HCT116 (cell line): Measurements from ENCODE around the gene ALOX5AP. TPM values are rescaled to one million over a fixed set of nuclear protein-coding genes. Genes with fewer than 3 reads are reported as not detected.

Experiments
- ATAC-seq: fragments of 200-7000 bp; cut with Tn5 transposase; 2 replicates; pipeline ENCODE4 v1.9.1; 2020; ENCODE audit warnings: mild to moderate bottlenecking, moderate library complexity
- BruUV-seq: library from RNA; stranded (reverse); fragments of 400-500 nt; replicated peaks from 2 replicates; lab custom pipeline; 2021; lab: Mats Ljungman, UMichigan
- CTCF ChIA-PET: fragments of 300-600 bp; sonication (Branson Sonifier 250); formaldehyde crosslinking; loops from one replicate; lab custom pipeline; 2021; ENCODE audit warnings: antibody characterized with exemption; lab: Charles Lee
- POLR2A ChIA-PET: fragments of 300-600, 350-600 bp; sonication (Branson Sonifier 250); formaldehyde crosslinking; loops from one replicate; lab custom pipeline; 2021; ENCODE audit warnings: antibody characterized with exemption; lab: Charles Lee
- RAD21 ChIA-PET, 2 experiments: fragments of 300-600 bp; sonication (Branson Sonifier 250); formaldehyde crosslinking; loops; one replicate each; lab custom pipeline; 2023; ENCODE audit warnings: low total read pairs in 2 of 2; ENCODE audit not compliant: uncharacterized antibody in 2 of 2, unreplicated experiment in 2 of 2, low non-redundant PET in 1 of 2; lab: Charles Lee
- DNase-seq: peaks from one replicate; pipeline ENCODE4 v3.0.0-alpha.2; 2010; ENCODE audit warnings: low read depth, low spot score
- H2AFZ ChIP-seq: fragments of 200-600 bp; shearing (Covaris generic), sonication (generic); 2 replicates; pipeline ENCODE4 v1.6.1; 2017; ENCODE audit warnings: low read depth, mixed run types, mixed read lengths, antibody characterized with exemption, low read length; ENCODE audit not compliant: poor library complexity, severe bottlenecking
- H3K27ac ChIP-seq: 2 replicates; pipeline ENCODE4 v1.5.1; 2012; ENCODE audit warnings: low read depth, low read length
- H3K27me3 ChIP-seq: fragments of 200-600 bp; sonication (generic); 2 replicates; pipeline ENCODE4 v1.6.1; 2016; ENCODE audit warnings: mixed run types, low read length, mixed read lengths; ENCODE audit not compliant: insufficient read depth
- H3K36me3 ChIP-seq, 2 experiments: fragments of 200-500 bp in 1 of 2; fragments of 200-600 bp in 1 of 2; sonication (Bioruptor generic) in 1 of 2; sonication (generic) in 1 of 2; 2 replicates each; pipeline versions ENCODE4 v1.5.1 to v1.6.1; 2014 to 2016; ENCODE audit warnings: low read length in 2 of 2, inconsistent platforms in 1 of 2, mixed read lengths in 1 of 2, mixed run types in 1 of 2; ENCODE audit not compliant: insufficient read depth in 2 of 2, control insufficient read depth in 1 of 2
- H3K4me1 ChIP-seq, 2 experiments: fragments of 200-600 bp in 1 of 2; sonication (generic) in 1 of 2; 2 replicates each; pipeline versions ENCODE4 v1.5.1 to v1.6.1; 2012 to 2017; ENCODE audit warnings: low read length in 2 of 2, inconsistent platforms in 1 of 2, mild to moderate bottlenecking in 1 of 2, mixed read lengths in 1 of 2, mixed run types in 1 of 2, moderate library complexity in 1 of 2; ENCODE audit not compliant: insufficient read depth in 2 of 2, control insufficient read depth in 1 of 2
- H3K4me2 ChIP-seq: fragments of 200-600 bp; sonication (generic); 2 replicates; pipeline ENCODE4 v1.6.1; 2017; ENCODE audit warnings: mixed run types, low read length, mixed read lengths
- H3K4me3 ChIP-seq, 2 experiments: fragments of 200-600 bp in 1 of 2; sonication (generic) in 1 of 2; replicated peaks in 1 of 2; 2 replicates each; pipeline ENCODE4 v1.5.1; 2011 to 2016; ENCODE audit warnings: low read length in 2 of 2, control low read depth in 1 of 2, low read depth in 1 of 2, mild to moderate bottlenecking in 1 of 2, mixed read lengths in 1 of 2, mixed run types in 1 of 2
- H3K79me2 ChIP-seq: fragments of 200-600 bp; sonication (generic); 2 replicates; pipeline ENCODE4 v1.6.1; 2017; ENCODE audit warnings: mild to moderate bottlenecking, mixed run types, low read length, moderate library complexity, mixed read lengths; ENCODE audit not compliant: insufficient read depth
- H3K9ac ChIP-seq: fragments of 200-600 bp; sonication (generic); 2 replicates; pipeline ENCODE4 v1.6.1; 2016; ENCODE audit warnings: low read length, mixed read lengths
- H3K9me2 ChIP-seq: fragments of 200-600 bp; sonication (generic), shearing (Covaris generic); 2 replicates; pipeline ENCODE4 v1.6.1; 2017; ENCODE audit warnings: mixed run types, mild to moderate bottlenecking, moderate library complexity; ENCODE audit not compliant: insufficient read depth
- H3K9me3 ChIP-seq, 2 experiments: fragments of 200-500 bp in 1 of 2; fragments of 200-600 bp in 1 of 2; sonication (Bioruptor generic) in 1 of 2; sonication (generic) in 1 of 2; 2 replicates each; pipeline ENCODE4 v1.6.1; 2014 to 2017; ENCODE audit warnings: low read length in 2 of 2, mixed read lengths in 2 of 2, inconsistent platforms in 1 of 2, low read depth in 1 of 2, mild to moderate bottlenecking in 1 of 2, mixed run types in 1 of 2, moderate library complexity in 1 of 2; ENCODE audit not compliant: control insufficient read depth in 1 of 2, insufficient read depth in 1 of 2
- H4K20me1 ChIP-seq: fragments of 200-600 bp; sonication (generic), shearing (Covaris generic); 2 replicates; pipeline ENCODE4 v1.6.1; 2017; ENCODE audit warnings: mixed run types, mild to moderate bottlenecking, moderate library complexity; ENCODE audit not compliant: insufficient read depth
- CBX3 ChIP-seq: IDR thresholded peaks from 2 replicates; pipeline ENCODE4 v1.6.1; 2012; ENCODE audit warnings: low read depth
- CEBPB ChIP-seq: IDR thresholded peaks from 2 replicates; pipeline ENCODE4 v1.6.1; 2012; ENCODE audit warnings: low read depth
- EGR1 ChIP-seq: IDR thresholded peaks from 2 replicates; pipeline ENCODE4 v1.6.1; 2012; ENCODE audit warnings: low read depth
- ELF1 ChIP-seq: IDR thresholded peaks from 2 replicates; pipeline ENCODE4 v1.6.1; 2012; ENCODE audit warnings: low read depth, borderline replicate concordance
- EZH2phosphoT487 ChIP-seq: fragments of 200-600 bp; IDR thresholded peaks from 2 replicates; pipeline ENCODE4 v1.6.1; 2018; ENCODE audit warnings: antibody characterized with exemption, borderline replicate concordance
- POLR2A ChIP-seq: IDR thresholded peaks from 2 replicates; pipeline ENCODE4 v1.7.0; 2011; ENCODE audit warnings: borderline replicate concordance; ENCODE audit not compliant: insufficient read depth, insufficient read length; ENCODE audit errors: extremely low read depth
- RAD21 ChIP-seq: IDR thresholded peaks from 2 replicates; pipeline ENCODE4 v1.6.1; 2012; ENCODE audit warnings: low read depth, mild to moderate bottlenecking
- SP1 ChIP-seq: IDR thresholded peaks from 2 replicates; pipeline ENCODE4 v1.6.1; 2012; ENCODE audit warnings: low read depth
- YY1 ChIP-seq: IDR thresholded peaks from 2 replicates; pipeline ENCODE4 v1.6.1; 2011; ENCODE audit warnings: low read length, low read depth, moderate library complexity, mild to moderate bottlenecking; ENCODE audit not compliant: insufficient replicate concordance; ENCODE audit errors: extremely low read depth
- ZNF274 ChIP-seq: fragments of 200-500 bp; sonication (Bioruptor generic); IDR thresholded peaks from 2 replicates; pipeline ENCODE4 v1.6.1; 2014; ENCODE audit warnings: mild to moderate bottlenecking, low read depth, low read length, inconsistent platforms
- intact Hi-C: fragments of 100-400 bp; cut with micrococcal nuclease; formaldehyde crosslinking; loops from 2 replicates; pipeline ENCODE4 v1.10.0; 2022
- total RNA-seq: library from RNA; stranded (reverse); gene quantifications from one replicate; pipeline ENCODE4 v1.2.1, GENCODE V29; 2021; ENCODE audit not compliant: unreplicated experiment
- TF ChIP-seq, protein P1 (sequence below): IDR thresholded peaks from 2 replicates; pipeline ENCODE4 v1.6.1; 2012
- TF ChIP-seq, protein P2 (sequence below): IDR thresholded peaks from 2 replicates; pipeline ENCODE4 v1.6.1; 2012
- TF ChIP-seq, protein P3 (sequence below): IDR thresholded peaks from 2 replicates; pipeline ENCODE4 v1.6.1; 2011; ENCODE audit warnings: mild to moderate bottlenecking, low read length, moderate library complexity; ENCODE audit not compliant: insufficient replicate concordance; ENCODE audit errors: extremely low read depth

The ALOX5AP gene
- total RNA-seq, 1 experiment from 2014 or later = not detected

DNA sequence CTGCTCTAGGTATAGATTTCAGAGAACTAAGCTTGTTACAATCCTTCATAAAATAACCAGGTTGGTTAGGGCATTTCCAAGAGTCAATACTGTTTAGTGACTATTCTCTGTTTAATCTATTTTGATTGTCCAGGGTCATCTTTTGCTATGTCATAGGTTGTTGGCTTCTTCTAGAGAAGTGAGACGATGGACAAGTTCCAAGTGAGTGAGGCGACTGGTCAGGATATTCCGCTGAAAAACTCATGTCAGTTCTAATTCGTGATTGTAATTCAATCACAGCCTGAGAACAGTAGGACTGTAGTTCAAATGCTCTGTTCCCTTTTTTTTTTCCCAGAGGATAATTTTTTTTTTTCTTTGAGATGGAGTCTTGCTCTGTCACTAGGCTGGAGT, 15.8 kb upstream of the ALOX5AP start (continued):
- no peak for TF ChIP-seq SP1
- TF ChIP-seq ZNF274 = no peak
- no peak for TF ChIP-seq RAD21
- TF ChIP-seq, protein P1, sequence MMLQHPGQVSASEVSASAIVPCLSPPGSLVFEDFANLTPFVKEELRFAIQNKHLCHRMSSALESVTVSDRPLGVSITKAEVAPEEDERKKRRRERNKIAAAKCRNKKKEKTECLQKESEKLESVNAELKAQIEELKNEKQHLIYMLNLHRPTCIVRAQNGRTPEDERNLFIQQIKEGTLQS = no peak

DNA sequence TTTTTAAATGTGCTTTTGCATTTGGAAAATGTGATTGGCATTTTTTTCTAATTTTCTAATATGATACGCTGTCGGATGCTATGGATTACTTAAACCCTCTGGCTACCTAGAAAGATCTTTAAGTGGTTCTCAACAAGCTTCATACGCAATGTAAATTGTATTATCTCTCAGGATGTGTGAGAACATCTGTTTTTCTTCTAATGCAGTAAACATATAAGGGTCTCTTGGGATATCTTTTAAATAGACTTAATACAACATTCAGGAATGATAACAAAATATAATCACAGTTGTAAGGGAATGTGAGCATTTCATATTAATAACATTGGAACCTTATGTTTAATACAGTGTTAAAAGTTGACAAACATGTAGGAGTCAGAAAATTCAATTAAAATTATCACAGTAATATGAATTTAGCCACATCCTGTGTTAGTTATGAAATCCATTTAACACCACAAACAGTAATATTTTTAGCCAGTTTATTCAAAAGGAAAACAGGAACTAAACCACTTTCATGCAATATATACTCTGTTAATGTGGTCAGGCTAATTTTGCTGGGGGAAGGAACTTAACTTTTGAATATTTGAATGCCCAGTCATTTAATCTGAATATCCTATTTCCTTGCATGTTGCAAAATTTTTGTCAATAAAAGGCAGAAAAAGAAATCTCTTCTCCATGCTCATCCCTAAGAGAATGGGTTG, 15.0 kb upstream of the ALOX5AP start:
- DNase-seq = no peak
- Histone ChIP-seq H3K79me2 (no peaks in the 10 kb centered on the region), H3K4me3 (no peak overlapping the region), H3K27me3 (peaks cover 5% of the 10 kb centered on the region; the same call in 1 of the 2 replicates), H3K4me2 (no peak overlapping the region), H3K9ac (no peak overlapping the region), H3K4me1 (peaks cover 0 to 13% of the 10 kb centered on the region in 2 experiments; a peak in 2 of 4 replicates), H4K20me1 (no peaks in the 10 kb centered on the region), H3K36me3 (no peaks in the 10 kb centered on the region), H3K9me2 (no peaks in the 10 kb centered on the region), H3K9me3 (no peaks in the 10 kb centered on the region), H2AFZ (no peak overlapping the region), H3K27ac (no peak overlapping the region)
- BruUV-seq = no TSS peak
- no peak for ATAC-seq
- ChIA-PET RAD21 (no interaction called here), POLR2A (no interaction called here), CTCF (no interaction called here)
- no peak for TF ChIP-seq CBX3
- no peak for TF ChIP-seq EGR1
- no peak for TF ChIP-seq YY1
- TF ChIP-seq EZH2phosphoT487 = no peak
- TF ChIP-seq CEBPB = no peak
- TF ChIP-seq ELF1 = no peak
- TF ChIP-seq POLR2A = no peak
- TF ChIP-seq, protein P2, sequence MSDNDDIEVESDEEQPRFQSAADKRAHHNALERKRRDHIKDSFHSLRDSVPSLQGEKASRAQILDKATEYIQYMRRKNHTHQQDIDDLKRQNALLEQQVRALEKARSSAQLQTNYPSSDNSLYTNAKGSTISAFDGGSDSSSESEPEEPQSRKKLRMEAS = no peak
- no peak for TF ChIP-seq SP1
- TF ChIP-seq, protein P3, sequence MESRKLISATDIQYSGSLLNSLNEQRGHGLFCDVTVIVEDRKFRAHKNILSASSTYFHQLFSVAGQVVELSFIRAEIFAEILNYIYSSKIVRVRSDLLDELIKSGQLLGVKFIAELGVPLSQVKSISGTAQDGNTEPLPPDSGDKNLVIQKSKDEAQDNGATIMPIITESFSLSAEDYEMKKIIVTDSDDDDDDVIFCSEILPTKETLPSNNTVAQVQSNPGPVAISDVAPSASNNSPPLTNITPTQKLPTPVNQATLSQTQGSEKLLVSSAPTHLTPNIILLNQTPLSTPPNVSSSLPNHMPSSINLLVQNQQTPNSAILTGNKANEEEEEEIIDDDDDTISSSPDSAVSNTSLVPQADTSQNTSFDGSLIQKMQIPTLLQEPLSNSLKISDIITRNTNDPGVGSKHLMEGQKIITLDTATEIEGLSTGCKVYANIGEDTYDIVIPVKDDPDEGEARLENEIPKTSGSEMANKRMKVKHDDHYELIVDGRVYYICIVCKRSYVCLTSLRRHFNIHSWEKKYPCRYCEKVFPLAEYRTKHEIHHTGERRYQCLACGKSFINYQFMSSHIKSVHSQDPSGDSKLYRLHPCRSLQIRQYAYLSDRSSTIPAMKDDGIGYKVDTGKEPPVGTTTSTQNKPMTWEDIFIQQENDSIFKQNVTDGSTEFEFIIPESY = no peak
- intact Hi-C loops = no loop called here
